SH-SY5Y (cell line): ENCODE data around the gene PODNL1.

ENCODE experiments used
- GATA2 ChIP-seq: IDR thresholded peaks from 2 replicates; pipeline ENCODE4 v1.6.1; 2011; ENCODE audit warnings: mild to moderate bottlenecking, low read depth, low read length
- GATA3 ChIP-seq: IDR thresholded peaks from 2 replicates; pipeline ENCODE4 v1.6.1; 2011; ENCODE audit warnings: low read depth, mild to moderate bottlenecking, low read length, moderate library complexity

DNA sequence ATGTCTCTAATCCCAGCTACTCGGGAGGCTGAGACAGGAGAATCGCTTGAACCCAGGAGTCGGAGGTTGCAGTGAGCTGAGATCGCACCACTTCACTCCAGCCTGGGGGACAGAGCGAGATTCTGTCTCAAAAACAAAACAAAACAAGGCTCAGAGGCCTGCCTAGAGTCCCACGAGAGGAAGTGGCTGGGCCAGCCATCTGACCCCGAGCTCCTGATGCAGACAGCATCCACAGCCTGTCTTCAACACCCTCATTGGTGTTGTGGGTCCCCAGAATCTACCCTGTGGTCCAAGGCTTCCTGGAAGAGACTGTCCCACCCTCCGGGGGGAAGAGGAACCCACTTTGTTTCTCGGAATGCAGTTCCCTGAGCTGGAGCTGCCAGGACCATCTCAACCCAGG lies 43.2 kb upstream of the PODNL1 start:
- TF ChIP-seq GATA2, result no peak
- TF ChIP-seq GATA3, result no peak
